Purkinje cell (primary cell): ENCODE data around the gene SYNJ2BP. TPM values are rescaled to one million over a fixed set of nuclear protein-coding genes. Genes with fewer than 3 reads are reported as not detected.

Experiments used
- polyA plus RNA-seq: library from polyadenylated mRNA; unstranded; fragments of >200 nt; fragmentation: Nextera tagmentation; gene quantifications from 2 replicates; pipeline ENCODE4 v1.2.1, GENCODE V29; 2014

Gene SYNJ2BP, protein sequence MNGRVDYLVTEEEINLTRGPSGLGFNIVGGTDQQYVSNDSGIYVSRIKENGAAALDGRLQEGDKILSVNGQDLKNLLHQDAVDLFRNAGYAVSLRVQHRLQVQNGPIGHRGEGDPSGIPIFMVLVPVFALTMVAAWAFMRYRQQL
- 14.1 and 26.6 TPM in 2 replicates for polyA plus RNA-seq

DNA sequence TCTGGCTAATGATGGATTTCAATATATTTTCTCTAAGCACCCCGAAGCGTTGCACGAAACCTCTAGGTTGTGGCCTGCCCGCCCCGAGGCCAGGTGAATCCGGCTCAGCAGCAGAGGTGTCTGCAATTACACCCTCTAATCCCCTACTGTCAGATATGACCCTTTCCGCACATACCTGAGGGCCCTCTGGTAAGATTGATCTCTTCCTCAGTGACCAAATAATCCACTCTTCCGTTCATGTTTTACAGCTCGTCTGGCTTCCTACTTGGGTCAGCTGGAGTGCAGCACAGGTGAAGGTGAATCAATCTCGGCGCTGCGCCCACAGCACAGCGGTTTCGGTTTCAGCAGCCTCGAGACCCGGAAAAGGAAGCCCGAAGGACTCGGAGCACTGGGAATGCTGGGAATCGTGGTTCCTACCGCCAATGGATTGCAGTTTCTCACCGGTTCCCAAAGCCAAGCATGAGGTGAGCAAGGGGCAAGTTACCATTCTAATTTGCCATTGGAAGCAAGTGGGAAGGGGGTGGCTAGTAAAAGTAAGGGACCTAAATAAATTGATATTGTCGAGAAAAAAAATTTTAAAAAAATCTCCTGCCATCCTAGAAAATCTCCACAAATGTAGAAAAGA lies at the start of gene SYNJ2BP:
SYNJ2BP (minus strand) TSS at position 366 of the 625 bp plus-strand sequence; CDS start at position 239, 127 bp downstream.

GRCh38 chr14:70451874-70452273 lies 35.0 kb upstream of the SYNJ2BP start, which contains the start of gene ADAM21:
Gene ADAM21 (plus strand): TSS chr14:70452174. CDS start chr14:70457500, 5,326 bp downstream.

Other genes with a start within 250 kb of the SYNJ2BP start
- 0.57 and 1.3 TPM in 2 replicates for gene SLC8A3, start 228.1 kb downstream of the SYNJ2BP start, polyA plus RNA-seq
- 284 and 310 TPM in 2 replicates for gene COX16, start 57.4 kb downstream of the SYNJ2BP start, polyA plus RNA-seq
- gene ADAM21, start 35.1 kb upstream of the SYNJ2BP start, polyA plus RNA-seq: 1.1 and 2.4 TPM in 2 replicates
- gene ADAM20, start 117.9 kb upstream of the SYNJ2BP start, polyA plus RNA-seq: 0.11 TPM in 1 of 2 replicates, not detected in the other
- gene MED6, start 183.6 kb upstream of the SYNJ2BP start, polyA plus RNA-seq: 42.1 and 80.9 TPM in 2 replicates
- gene TTC9, start 224.8 kb upstream of the SYNJ2BP start, polyA plus RNA-seq: 1.1 and 1.4 TPM in 2 replicates